Activated T-cell treated with anti-CD3 and anti-CD28 coated beads, Interleukin-2, amount 50 U/mL, for 24 hours (primary cell): ENCODE results near the gene GIMAP5.

Source experiments
- DNase-seq: peaks from one replicate; pipeline ENCODE4 v3.0.0-alpha.2; 2020
- H3K27ac Mint-ChIP-seq: 2 replicates; pipeline ENCODE4 v1.8.0; 2020; ENCODE audit warnings: mild to moderate bottlenecking, mixed read lengths
- H3K27me3 Mint-ChIP-seq: 2 replicates; pipeline ENCODE4 v1.8.0; 2020; ENCODE audit warnings: mixed read lengths
- H3K36me3 Mint-ChIP-seq: 2 replicates; pipeline ENCODE4 v1.8.0; 2020; ENCODE audit warnings: low read depth, mixed read lengths
- H3K4me1 Mint-ChIP-seq: 2 replicates; pipeline ENCODE4 v1.8.0; 2020; ENCODE audit warnings: low read depth, mixed read lengths
- H3K4me3 Mint-ChIP-seq: 2 replicates; pipeline ENCODE4 v1.8.0; 2020; ENCODE audit warnings: mild to moderate bottlenecking, moderate library complexity, mixed read lengths
- H3K9me3 Mint-ChIP-seq: 2 replicates; pipeline ENCODE4 v1.8.0; 2020; ENCODE audit warnings: mixed read lengths

The GIMAP5 gene

DNA sequence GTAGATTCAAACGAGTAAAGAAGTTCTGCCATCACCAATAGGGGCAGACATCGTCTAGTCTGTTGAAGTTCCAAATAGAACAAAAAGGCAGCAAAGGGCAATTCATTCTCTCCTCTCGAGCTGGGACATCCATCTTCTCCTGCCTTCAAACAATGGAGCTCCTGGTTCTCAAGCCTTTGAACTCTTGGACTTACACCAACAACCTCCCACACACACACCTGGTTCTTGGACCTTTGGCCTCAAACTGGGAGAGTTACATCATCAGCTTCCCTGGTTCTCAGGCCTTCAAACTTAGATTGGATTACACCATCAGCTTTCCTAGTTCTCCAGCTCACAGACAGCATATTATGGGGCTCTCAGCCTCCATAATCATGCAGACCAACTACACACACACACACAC lies 9.8 kb upstream of the GIMAP5 start:
- Mint-ChIP-seq H3K4me3 (no peak overlapping the region), H3K9me3 (peaks cover 41% of the 10 kb centered on the region), H3K4me1 (peaks cover 67% of the 10 kb centered on the region), H3K27ac (no peak overlapping the region), H3K27me3 (no peaks in the 10 kb centered on the region), H3K36me3 (peaks cover 68% of the 10 kb centered on the region)
- DNase-seq, result no peak

DNA sequence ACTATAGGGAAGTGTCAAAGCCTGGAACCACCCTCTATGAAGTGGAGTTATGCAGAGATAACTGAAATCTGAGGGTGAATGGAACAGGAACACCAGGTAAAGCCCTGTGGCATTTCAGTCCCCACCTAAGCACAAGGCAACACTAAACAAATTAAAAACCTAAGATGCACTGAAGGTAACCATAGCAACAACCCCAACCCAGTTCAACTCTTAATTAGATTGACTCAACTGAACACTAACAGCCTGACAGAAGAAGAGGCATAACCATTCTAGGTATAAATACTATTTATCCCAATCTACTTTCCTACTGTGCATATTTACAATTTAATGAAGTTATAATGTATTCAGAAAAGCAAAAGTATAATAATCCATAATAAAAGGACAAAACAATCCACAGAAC lies 9.2 kb upstream of the GIMAP5 start:
- H3K4me3 Mint-ChIP-seq, result no peak overlapping the region
- peaks cover 68% of the 10 kb centered on the region for H3K4me1 Mint-ChIP-seq
- no peak for DNase-seq
- peaks cover 62% of the 10 kb centered on the region for H3K36me3 Mint-ChIP-seq
- peaks cover 41% of the 10 kb centered on the region for H3K9me3 Mint-ChIP-seq
- no peak overlapping the region for H3K27ac Mint-ChIP-seq
- H3K27me3 Mint-ChIP-seq, result no peaks in the 10 kb centered on the region

DNA sequence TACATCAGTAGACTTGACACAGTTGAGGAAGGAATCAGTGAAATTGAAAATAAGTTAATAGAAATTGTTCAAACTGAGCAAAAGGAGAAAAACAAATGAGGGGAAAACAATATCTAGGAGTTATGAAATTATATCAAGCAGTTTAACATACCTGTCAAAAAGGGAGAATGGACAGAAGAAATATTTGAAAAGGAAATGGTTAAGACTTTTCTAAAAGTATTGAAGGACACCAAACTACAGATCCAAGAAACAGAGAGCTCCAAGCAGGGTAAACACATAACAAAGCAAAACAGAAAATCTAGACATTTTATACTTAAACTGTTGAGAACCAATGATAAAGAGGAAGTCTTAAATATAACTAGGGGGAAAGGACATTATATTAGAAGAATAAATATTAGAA lies 8.6 kb upstream of the GIMAP5 start:
- H3K4me1 Mint-ChIP-seq, result peaks cover 68% of the 10 kb centered on the region

DNA sequence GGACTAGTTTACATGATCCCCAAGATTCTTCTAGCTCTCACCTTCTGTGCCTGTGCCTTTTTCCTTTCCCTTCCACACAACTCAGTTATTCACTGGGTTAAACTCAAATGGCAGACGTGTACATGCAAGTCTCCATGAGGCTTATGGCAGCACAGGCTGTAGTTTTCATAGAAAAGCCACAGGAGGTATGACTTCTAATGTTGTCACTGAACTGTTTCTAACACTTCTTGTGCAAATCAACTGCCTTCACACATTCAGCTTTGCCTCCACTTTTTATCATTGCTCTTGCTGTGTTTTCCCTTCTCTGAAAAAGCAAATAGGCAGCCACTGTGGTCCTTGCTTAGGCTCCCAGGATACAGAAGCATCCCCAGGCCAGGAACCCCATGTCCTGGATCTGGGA lies 5.3 kb upstream of the GIMAP5 start:
- Mint-ChIP-seq H3K4me3 (peak overlapping the region; percentile 56), H3K36me3 (peaks cover 29% of the 10 kb centered on the region), H3K4me1 (peaks cover 82% of the 10 kb centered on the region), H3K9me3 (peaks cover 23% of the 10 kb centered on the region), H3K27me3 (no peaks in the 10 kb centered on the region), H3K27ac (peak overlapping the region; percentile 97)
- peak; percentile 41 for DNase-seq

More for the DNA sequence above, 8.6 kb upstream of the GIMAP5 start:
- H3K36me3 Mint-ChIP-seq, result peaks cover 56% of the 10 kb centered on the region
- H3K27ac Mint-ChIP-seq, result no peak overlapping the region
- H3K27me3 Mint-ChIP-seq, result no peaks in the 10 kb centered on the region
- no peak overlapping the region for H3K4me3 Mint-ChIP-seq
- DNase-seq, result no peak
- H3K9me3 Mint-ChIP-seq, result peaks cover 41% of the 10 kb centered on the region

DNA sequence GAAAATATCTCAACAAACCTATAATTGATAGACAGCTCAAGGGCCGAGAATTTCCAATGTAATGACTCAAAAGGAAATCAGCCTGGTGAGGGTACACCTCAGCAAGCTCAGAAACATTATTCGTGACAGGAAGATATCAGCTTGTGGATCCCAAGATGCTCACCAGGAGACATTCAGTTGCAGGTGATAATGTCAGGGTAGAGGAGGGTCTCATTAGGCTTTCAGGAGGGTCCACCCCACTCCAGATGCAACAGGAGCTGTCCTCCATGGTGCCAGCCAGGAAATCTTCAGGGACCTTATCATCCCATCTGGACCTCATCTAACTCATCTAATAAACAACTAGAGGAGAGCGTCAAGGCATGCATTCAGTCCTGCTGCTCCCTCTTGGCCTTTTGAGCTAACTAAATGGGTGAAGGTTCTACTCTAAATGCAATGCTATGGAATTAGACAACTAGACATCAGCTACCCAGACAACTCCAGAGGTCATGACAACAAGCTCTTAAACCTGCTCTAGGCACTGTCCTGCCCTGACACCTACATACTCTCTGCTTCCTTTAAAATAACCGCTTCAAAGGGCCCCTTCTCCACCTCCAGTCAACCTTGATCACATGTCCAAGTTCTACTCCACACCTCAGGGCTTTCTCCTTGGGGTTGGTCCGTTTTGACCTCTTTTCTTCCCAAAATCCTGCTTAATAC lies 4.3 kb upstream of the GIMAP5 start:
- Mint-ChIP-seq H3K4me1 (peaks cover 81% of the 10 kb centered on the region), H3K27ac (peak overlapping the region; percentile 97), H3K36me3 (peaks cover 28% of the 10 kb centered on the region), H3K9me3 (peaks cover 14% of the 10 kb centered on the region), H3K27me3 (no peaks in the 10 kb centered on the region), H3K4me3 (peak overlapping the region; percentile 56)
- DNase-seq, result no peak

DNA sequence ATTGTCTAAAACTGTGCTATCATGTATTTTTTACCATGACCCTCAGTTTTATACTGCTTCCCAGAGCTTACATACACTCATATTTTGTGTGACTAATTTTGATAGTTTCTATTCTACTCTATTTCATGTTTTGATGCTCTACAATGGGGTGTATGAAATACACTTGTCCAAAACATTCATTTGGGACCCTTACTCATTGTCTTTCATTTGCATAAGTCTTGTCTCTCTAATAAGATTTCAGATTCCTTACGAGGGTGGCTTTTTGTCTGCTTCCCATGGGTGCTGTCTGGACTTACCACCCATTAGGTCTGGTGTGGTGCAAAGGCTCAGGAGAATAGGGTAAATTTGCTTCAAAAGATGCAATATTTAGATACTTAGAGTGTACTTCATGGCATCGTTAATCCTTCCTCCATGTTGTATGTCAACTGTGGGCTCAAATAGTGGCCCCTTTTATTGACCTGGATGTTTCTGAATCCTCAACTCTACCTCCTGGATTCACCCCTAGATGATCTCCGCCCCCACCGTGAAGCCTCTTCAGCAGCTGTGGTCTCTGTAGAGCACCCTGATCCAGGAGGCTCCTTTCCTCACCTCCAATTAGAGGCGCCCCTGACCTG lies 3.6 kb upstream of the GIMAP5 start:
- peaks cover 28% of the 10 kb centered on the region for H3K36me3 Mint-ChIP-seq
- peak overlapping the region; percentile 56 for H3K4me3 Mint-ChIP-seq
- peaks cover 7% of the 10 kb centered on the region for H3K9me3 Mint-ChIP-seq
- peak overlapping the region; percentile 97 for H3K27ac Mint-ChIP-seq
- DNase-seq, result no peak
- H3K27me3 Mint-ChIP-seq, result no peaks in the 10 kb centered on the region
- H3K4me1 Mint-ChIP-seq, result peaks cover 77% of the 10 kb centered on the region

DNA sequence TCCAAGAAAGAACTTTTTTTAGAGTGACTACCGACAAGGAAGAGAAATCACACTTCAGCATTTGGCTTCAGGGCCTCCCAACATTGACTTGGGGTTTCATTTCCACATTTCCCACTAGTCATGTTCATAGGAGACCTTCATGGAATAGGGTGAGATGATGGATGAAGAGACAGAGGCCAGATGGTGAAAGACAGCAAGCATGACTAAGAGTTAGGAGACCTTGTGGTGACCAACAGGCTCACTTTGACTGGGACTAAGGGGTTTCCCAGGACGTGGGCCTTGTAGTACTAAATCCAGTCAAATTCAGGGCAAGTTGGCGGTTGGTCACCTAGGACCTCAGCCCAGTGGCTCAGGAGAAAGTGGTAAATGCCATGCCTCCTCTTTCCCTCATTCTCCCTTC lies 3.0 kb upstream of the GIMAP5 start:
- Mint-ChIP-seq H3K4me1 (peaks cover 76% of the 10 kb centered on the region), H3K4me3 (peak overlapping the region; percentile 41), H3K27ac (peak overlapping the region; percentile 97), H3K36me3 (peaks cover 30% of the 10 kb centered on the region), H3K9me3 (peaks cover 3% of the 10 kb centered on the region), H3K27me3 (no peaks in the 10 kb centered on the region)
- no peak for DNase-seq

DNA sequence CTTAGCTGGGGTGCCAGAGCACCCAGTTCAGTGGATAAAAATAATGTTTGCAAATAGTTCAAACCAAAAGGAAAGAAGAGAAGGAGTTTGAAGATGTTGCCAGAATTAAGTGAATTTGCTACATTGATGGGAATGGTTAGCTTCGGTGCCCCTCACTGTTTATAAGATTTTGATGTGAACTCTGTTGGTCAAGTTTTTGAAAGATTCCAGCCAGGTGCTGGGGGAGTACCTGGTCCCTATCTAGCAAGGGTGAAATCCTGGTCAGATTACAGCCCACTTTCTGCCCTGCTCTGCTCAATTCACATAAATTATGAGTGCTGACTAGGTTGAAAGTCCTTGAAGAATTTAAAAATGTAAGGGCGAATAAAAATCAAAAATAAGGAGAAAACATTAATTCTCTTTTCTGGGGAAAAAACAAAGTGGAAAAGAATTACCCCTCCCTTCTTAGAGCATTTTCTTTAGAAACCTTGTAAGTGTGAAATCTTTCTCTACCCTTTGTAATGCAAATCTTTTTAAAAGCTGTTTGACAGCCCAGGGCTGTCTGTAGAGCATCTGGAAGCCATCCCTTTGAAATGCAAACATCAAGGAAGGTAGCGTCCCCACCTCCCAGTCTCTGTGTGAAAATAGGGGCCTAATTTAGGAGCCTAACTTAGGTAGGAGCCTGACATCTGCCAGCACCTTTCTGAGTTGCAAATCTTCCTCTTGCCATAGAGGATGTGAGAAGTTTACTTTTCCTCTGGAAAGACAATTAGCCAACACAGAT lies 1.4 kb upstream of the GIMAP5 start:
- Mint-ChIP-seq H3K27ac (peak overlapping the region; percentile 97), H3K4me1 (peaks cover 75% of the 10 kb centered on the region)
- no peak for DNase-seq

DNA sequence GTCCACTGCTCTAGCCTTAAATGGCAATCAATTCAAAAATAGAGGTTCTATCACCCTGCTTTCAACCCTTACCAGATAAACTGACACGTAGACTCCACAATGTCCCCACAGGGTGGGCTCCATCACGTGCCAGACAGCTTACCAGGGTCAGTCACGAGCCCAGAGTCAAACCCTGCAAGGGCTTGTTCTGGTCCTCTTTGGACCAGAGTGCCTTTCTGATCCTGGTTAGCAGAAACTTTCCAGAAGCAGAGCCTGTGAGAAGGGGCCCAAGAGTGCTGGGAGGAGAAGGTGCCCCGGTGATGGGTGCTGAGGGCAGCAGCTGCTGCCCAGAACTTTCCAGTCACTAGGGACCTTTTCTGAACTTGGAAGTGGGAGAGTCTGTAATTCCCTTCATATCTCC lies 354 bp upstream of the GIMAP5 start:
- peak overlapping the region; percentile 97 for H3K27ac Mint-ChIP-seq
- H3K27me3 Mint-ChIP-seq, result no peaks in the 10 kb centered on the region
- peaks cover 52% of the 10 kb centered on the region for H3K36me3 Mint-ChIP-seq
- H3K4me3 Mint-ChIP-seq, result peak overlapping the region; percentile 86
- H3K4me1 Mint-ChIP-seq, result peaks cover 79% of the 10 kb centered on the region
- H3K9me3 Mint-ChIP-seq, result peaks cover 4% of the 10 kb centered on the region
- DNase-seq, result peak; percentile 69

More for the DNA sequence above, 1.4 kb upstream of the GIMAP5 start:
- Mint-ChIP-seq H3K4me3 (peak overlapping the region; percentile 86), H3K36me3 (peaks cover 41% of the 10 kb centered on the region), H3K9me3 (peaks cover 4% of the 10 kb centered on the region), H3K27me3 (no peaks in the 10 kb centered on the region)

DNA sequence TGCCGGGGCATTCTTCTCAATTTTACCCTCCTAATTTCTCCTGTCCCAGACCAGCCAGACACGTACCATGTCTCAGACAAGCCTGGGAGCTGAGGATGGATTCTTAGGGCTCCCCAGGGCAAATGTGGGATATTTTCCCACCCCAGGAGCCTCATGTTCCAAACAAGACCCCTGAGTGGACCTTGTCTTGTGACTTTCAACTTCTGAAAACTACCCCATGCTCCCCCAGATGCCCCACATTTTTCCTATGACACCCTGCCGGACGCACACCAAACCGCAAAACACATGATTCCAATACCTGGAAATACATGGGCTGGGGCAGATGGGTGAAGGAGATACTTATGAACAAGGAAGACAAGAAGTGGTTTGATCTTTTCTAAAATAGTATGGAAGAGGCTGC lies 874 bp downstream of the GIMAP5 start:
- no peaks in the 10 kb centered on the region for H3K27me3 Mint-ChIP-seq
- peaks cover 4% of the 10 kb centered on the region for H3K9me3 Mint-ChIP-seq
- no peak for DNase-seq
- peaks cover 79% of the 10 kb centered on the region for H3K4me1 Mint-ChIP-seq
- peaks cover 64% of the 10 kb centered on the region for H3K36me3 Mint-ChIP-seq
- peak overlapping the region; percentile 86 for H3K4me3 Mint-ChIP-seq
- peak overlapping the region; percentile 97 for H3K27ac Mint-ChIP-seq

DNA sequence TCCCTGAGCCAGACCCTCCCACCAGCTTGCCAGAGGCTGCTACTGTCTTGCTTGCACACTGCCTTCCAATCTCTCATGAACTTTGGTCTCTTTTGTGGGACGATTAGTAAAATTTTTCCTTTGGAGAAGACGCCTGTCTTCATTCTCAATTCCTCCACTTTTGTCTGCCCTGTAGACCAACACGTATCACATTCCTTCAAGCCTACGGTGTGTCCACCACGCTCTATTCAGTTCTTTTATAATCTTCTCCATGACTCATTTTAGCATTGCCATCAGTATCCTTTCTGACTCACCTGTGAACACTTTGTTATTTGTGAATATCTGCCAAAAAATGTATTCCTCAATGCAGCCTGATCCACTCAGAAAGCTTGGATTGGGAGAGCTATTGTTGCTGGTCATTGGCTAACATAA lies 1.4 kb downstream of the GIMAP5 start:
- H3K36me3 Mint-ChIP-seq, result peaks cover 69% of the 10 kb centered on the region

DNA sequence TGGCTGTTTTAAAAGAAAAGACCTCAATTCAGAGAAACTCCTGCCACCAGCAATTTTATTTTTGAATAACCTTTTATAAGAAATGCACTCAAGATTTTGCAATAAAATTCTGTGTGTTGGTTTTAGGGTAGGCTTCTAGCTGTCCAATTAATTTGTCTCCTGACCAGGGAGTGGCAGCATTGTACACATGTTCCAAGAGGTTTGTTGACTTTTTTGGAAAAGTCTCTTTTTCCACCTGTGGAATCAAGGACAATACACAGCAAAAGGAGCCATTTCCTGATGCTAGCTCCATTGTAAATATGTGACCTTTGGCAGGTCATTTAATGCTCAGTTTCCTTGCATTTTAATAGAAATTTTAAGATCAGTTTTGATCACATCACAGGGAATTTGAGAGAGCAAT lies 1.8 kb downstream of the GIMAP5 start:
- Mint-ChIP-seq H3K27me3 (no peaks in the 10 kb centered on the region), H3K4me3 (peak overlapping the region; percentile 86), H3K27ac (peak overlapping the region; percentile 97), H3K4me1 (peaks cover 79% of the 10 kb centered on the region), H3K36me3 (peaks cover 71% of the 10 kb centered on the region), H3K9me3 (peaks cover 4% of the 10 kb centered on the region)
- DNase-seq, result no peak

More for the DNA sequence above, 1.4 kb downstream of the GIMAP5 start:
- Mint-ChIP-seq H3K4me1 (peaks cover 79% of the 10 kb centered on the region), H3K27ac (peak overlapping the region; percentile 97), H3K27me3 (no peaks in the 10 kb centered on the region), H3K4me3 (peak overlapping the region; percentile 86), H3K9me3 (peaks cover 4% of the 10 kb centered on the region)
- DNase-seq, result no peak

DNA sequence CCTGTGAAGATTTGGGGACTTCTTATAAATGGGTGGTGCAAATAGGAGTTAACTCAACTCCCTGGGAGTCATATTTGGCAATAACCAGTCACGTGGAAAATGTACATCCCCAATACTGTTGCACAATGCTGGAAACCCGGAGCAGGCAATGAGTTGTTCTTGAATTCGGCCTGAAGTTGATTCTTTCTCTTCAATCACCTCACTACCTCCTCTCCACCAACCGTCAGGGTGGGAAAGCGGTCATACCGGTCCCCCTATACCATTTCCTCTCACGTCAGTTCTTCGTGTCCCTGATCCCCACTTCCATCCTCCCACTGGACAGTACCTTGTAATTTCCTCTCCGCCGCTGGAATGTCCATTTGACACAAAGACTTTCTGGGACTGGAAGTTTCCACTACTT lies 2.8 kb downstream of the GIMAP5 start:
- peaks cover 79% of the 10 kb centered on the region for H3K4me1 Mint-ChIP-seq
- DNase-seq, result peak; percentile 45
- peak overlapping the region; percentile 86 for H3K4me3 Mint-ChIP-seq
- H3K36me3 Mint-ChIP-seq, result peaks cover 79% of the 10 kb centered on the region
- H3K9me3 Mint-ChIP-seq, result peaks cover 4% of the 10 kb centered on the region
- peak overlapping the region; percentile 97 for H3K27ac Mint-ChIP-seq
- H3K27me3 Mint-ChIP-seq, result no peaks in the 10 kb centered on the region

DNA sequence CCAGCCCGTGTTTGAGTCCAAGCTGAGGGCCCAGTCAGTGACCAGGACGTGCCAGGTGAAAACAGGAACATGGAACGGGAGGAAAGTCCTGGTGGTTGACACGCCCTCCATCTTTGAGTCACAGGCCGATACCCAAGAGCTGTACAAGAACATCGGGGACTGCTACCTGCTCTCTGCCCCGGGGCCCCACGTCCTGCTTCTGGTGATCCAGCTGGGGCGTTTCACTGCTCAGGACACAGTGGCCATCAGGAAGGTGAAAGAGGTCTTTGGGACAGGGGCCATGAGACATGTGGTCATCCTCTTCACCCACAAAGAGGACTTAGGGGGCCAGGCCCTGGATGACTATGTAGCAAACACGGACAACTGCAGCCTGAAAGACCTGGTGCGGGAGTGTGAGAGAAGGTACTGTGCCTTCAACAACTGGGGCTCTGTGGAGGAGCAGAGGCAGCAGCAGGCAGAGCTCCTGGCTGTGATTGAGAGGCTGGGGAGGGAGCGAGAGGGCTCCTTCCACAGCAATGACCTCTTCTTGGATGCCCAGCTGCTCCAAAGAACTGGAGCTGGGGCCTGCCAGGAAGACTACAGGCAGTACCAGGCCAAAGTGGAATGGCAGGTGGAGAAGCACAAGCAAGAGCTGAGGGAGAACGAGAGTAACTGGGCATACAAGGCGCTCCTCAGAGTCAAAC lies 5.2 kb downstream of the GIMAP5 start:
- Mint-ChIP-seq H3K27ac (peak overlapping the region; percentile 97), H3K9me3 (peaks cover 4% of the 10 kb centered on the region), H3K36me3 (peaks cover 88% of the 10 kb centered on the region), H3K4me3 (peak overlapping the region; percentile 86), H3K27me3 (no peaks in the 10 kb centered on the region), H3K4me1 (peaks cover 79% of the 10 kb centered on the region)
- peak; percentile 62 for DNase-seq
